Activated T-cell treated with anti-CD3 and anti-CD28 coated beads for 1 hour (primary cell): ENCODE results near the gene HVCN1.
"Not testable (repeated sequence)": the region's sequence is repeated elsewhere in the genome, so short reads cannot be mapped to it uniquely, and the experiment has no call there.

ENCODE experiments used
- DNase-seq: peaks from one replicate; pipeline ENCODE4 v3.0.0-alpha.2; 2020; ENCODE audit warnings: low read depth

The HVCN1 gene, protein sequence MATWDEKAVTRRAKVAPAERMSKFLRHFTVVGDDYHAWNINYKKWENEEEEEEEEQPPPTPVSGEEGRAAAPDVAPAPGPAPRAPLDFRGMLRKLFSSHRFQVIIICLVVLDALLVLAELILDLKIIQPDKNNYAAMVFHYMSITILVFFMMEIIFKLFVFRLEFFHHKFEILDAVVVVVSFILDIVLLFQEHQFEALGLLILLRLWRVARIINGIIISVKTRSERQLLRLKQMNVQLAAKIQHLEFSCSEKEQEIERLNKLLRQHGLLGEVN

GRCh38 chr12:110688446-110689280 is at the start of gene HVCN1:
TSS of gene HVCN1 (minus strand) at chr12:110689115. CDS start at chr12:110683245, 5,870 bp downstream.
- DNase-seq, result peak; percentile 25

DNA sequence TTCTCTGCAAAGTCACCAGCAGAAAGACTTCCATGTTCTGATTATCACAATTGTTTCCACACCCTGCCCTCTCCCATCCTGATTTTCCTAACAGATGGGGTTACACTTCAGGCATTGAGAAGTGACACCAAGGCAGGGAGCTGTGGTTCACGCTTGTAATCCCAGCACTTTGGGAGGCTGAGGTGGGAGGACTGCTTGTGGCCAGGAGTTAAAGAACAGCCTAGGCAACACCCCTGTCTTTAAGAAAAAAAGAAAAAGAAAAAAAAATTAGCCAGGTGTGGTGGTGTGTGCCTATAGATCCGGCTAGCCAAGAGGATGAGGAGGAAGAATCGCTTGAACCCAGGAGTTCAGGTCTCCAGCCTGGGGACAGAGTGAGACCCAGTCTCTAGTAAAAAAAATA is 48.6 kb upstream of the HVCN1 start:
- DNase-seq, result no peak

DNA sequence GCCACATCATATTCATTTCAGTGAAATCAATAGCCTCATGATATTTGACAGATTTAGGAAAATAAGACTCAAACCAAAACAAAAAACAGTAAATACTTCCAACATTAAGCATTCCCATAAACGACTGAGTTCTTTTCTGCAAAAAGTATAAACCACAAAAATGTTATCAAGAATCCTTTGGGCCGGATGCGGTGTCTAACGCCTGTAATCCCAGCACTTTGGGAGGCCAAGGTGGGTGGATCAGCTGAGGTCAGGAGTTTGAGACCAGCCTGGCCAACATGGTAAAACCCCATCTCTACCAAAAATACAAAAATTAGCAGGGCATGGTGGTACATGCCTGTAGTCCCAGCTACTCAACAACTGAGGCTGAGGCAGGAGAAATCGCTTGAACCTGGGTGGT is 48.1 kb upstream of the HVCN1 start:
- DNase-seq, result not testable (repeated sequence)

- no peak for DNase-seq
These were observed 45.0 kb upstream of the HVCN1 start for GRCh38 chr12:110733900-110734299.

GRCh38 chr12:110733089-110733715 is 44.3 kb upstream of the HVCN1 start:
- no peak for DNase-seq

DNA sequence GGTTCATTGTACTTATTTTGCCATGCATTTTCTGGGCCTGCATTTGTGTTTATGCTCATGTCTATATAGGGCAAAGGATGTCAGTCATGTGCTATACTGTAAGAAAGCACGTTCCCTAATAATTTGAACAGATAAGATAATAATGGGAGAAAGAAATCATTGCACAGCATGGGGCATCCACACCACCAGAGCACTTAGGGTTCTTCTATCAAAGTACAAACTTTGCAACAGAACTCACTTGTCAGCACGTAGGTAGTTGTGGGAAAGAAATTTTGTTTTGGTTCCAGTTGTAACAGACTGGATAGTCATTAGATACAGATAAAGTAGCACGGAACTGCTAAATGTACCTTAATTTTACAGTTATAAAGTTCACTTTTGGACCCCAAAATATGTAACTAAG is 43.7 kb upstream of the HVCN1 start:
- no peak for DNase-seq

- DNase-seq, result no peak
These were observed 42.6 kb upstream of the HVCN1 start for GRCh38 chr12:110731479-110731878.

DNA sequence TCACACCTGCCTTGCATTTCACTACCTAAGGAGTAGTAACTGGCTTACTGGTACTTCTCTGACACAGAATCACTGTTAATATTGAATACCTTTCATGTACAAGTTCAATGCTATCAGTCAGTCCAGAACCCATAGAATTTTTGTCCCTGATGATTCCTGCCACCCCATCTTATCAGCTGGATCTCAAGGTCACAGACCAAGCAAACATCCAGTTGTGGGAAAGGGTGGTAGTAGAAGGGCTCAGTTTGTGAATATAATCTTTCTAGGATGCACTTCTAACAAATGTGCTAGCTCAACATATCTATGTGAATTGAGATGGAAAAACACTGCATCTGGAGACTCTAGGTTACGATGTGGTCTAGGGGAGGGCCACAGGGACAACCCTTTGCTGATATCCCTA is 39.7 kb upstream of the HVCN1 start:
- DNase-seq, result no peak

DNA sequence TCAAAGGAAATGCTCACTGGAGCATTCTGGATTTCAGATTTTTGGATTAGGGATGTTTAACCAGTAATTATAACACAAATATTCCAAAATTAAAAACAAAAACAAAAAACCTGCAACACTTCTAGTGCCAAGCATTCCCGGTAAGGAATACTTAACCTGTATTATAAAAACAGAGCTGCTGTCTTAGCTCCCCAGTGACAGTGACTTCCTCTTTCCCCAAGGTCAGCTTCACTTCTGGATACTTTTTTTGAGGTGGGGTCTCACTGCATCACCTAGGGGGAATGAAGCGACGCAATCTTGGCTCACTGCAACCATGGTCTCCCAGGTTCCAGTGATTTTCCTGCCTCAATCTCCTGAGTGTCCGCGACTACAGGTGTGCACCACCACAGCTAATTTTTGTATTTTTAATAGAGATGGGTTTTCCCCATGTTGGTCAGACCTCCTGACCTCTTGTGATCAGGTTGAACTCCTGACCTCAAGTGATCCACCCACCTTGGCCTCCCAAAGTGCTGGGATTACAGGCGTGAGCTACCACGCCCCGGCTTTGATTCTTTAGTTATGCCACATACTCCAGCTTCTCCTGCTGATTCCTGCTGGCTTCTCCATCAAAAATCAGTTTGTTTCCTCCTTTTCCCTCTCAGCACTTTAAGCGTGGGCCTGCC is 37.9 kb upstream of the HVCN1 start:
- DNase-seq, result no peak

GRCh38 chr12:110726028-110726427 is 37.1 kb upstream of the HVCN1 start:
- no peak for DNase-seq

- DNase-seq, result no peak
These were observed 36.4 kb upstream of the HVCN1 start for GRCh38 chr12:110725267-110725666.

DNA sequence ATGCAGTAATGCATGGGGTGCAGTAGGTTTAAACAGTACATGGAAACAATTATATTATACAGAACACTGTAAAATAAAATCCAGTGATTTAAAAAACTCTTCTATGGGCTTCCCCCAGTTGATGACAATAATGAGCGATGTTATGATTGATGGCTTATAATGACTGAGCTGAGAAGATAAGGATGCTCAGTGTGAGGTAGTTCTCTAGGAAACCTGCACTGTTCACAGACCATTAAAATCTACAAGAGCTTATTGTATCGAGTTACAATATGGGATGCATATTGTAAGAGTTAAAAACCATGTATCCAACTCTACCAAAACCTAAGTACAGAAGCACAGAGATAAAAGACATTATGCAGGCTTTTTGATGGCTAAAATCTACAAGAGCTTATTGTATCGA is 34.0 kb upstream of the HVCN1 start:
- DNase-seq, result not testable (repeated sequence)

DNA sequence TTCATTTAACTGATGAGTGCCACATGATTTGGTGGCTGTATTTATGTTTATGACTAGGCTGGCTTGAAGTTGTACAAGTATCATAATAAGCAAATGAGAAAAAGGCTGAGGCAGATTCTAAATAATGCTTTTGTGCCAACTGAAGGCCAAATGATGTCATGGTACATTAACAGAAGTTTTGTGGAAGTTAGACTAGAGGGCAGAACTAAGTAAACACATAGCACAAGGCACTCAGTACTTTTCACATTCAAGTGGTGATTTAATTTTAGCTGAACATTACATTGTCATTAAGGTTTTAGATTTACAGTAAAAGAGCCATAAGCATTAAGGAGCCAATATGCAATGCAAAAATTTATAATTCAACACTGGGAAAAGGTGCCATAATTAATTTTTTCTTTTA is 32.7 kb upstream of the HVCN1 start:
- DNase-seq, result no peak

- DNase-seq, result no peak
These were observed 31.6 kb upstream of the HVCN1 start for GRCh38 chr12:110720516-110720915.

- DNase-seq, result no peak
These were observed 29.4 kb upstream of the HVCN1 start for GRCh38 chr12:110718222-110718908.

GRCh38 chr12:110717037-110717436 is 28.1 kb upstream of the HVCN1 start:
- no peak for DNase-seq

GRCh38 chr12:110708917-110709316 is 20.0 kb upstream of the HVCN1 start:
- DNase-seq, result no peak

- DNase-seq, result no peak
These were observed 16.4 kb upstream of the HVCN1 start for GRCh38 chr12:110705309-110705708.

DNA sequence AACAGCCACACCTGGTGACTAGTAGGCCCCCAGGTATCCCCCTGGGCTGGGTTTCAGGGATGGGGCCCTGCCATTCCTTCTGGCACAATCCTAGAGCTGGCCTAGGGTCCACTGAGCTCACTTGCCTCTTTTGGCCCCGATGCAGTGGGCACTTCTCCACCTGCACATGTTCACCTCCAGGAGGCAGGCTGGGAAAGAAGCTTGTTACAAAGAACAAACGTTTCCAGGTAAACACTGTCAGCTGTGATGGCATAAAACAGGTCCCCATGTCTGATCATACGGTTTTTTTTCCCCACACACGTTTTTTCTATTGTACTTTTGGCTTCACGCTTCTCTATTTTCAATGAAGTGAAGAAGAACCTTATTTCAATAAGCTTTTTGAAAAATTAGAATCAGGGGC is 15.8 kb upstream of the HVCN1 start:
- DNase-seq, result no peak

DNA sequence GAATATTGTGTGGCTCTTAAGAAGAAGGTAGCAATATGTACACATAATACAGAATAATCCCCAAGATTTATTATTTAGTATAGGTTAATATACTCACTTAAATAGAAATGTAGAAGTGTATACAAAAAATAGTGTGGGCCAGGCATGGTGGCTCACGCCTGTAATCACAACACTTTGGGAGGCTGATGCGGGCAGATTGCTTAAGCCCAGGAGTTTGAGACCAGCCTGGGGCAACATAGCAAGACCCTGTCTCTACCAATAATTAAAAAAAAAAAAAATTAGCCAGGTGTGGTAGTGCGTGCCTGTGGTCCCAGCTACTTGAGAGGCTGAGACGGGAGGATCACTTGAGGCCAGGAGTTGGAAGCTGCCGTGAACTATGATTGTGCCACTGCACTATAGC is 15.3 kb upstream of the HVCN1 start:
- no peak for DNase-seq

DNA sequence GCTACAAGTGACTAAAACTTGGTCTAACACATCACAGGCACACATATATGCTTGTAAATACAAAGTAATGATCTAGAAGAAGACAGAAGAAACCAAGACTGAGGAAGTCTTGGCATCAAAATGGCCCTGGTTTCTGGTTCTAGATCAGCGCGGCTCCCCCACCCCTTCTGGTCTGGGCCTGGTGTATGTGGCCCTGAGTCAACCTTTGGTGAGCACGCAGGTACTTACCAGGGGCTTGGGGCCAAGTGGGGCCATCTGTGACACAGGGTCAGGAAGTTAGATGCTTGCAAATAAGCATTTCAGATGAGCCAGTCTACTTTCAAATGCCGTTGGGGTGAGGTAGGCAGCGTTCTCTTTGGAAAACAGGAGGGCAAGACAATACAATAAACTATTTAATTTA is 13.2 kb upstream of the HVCN1 start:
- DNase-seq, result no peak
